ENCODE results near the gene ATRAID. TPM values are rescaled to one million over a fixed set of nuclear protein-coding genes. Genes with fewer than 3 reads are reported as not detected.

ATRAID gene
- total RNA-seq, 4 donors from 2014 or later = 114 to 197 (median 157) TPM

DNA sequence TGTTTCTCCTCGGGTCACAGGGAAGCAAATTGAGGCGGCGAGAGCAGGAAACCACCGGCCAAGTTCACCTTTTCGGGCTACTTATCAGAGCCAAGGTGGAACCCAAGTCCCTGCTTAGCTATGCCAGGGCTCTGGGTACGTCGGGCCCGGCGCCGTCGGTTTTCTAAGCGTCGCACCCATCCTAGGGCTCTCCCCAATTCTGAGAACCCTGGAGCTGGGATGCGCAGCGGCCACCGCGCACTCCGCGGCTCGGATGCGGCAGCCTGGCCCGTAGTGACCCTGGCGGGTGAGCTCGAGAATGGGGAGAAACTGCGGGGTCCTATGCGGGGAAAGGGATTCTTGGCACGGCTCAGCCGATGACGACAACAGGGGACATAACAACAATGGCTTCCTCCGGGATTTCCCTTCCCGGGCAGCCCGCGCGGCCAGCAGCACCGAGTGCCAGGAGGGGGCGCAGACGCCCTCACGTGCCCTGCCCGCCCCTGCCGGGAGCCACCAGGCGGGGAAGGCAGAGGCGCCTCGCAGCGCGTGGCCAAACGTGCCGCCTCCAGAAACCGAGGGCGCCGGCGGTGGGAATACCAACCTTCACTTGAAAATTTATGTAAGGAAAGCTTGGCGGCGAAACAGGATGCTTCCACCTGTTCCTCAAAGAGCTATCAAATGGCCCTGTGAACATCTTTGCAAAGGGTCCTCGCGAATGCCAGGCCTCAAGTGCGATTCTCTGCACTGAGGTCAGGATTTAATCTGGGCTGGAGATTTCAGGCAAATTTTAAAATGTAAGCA is 53.1 kb downstream of the ATRAID start:
- TF ChIP-seq, protein P1, sequence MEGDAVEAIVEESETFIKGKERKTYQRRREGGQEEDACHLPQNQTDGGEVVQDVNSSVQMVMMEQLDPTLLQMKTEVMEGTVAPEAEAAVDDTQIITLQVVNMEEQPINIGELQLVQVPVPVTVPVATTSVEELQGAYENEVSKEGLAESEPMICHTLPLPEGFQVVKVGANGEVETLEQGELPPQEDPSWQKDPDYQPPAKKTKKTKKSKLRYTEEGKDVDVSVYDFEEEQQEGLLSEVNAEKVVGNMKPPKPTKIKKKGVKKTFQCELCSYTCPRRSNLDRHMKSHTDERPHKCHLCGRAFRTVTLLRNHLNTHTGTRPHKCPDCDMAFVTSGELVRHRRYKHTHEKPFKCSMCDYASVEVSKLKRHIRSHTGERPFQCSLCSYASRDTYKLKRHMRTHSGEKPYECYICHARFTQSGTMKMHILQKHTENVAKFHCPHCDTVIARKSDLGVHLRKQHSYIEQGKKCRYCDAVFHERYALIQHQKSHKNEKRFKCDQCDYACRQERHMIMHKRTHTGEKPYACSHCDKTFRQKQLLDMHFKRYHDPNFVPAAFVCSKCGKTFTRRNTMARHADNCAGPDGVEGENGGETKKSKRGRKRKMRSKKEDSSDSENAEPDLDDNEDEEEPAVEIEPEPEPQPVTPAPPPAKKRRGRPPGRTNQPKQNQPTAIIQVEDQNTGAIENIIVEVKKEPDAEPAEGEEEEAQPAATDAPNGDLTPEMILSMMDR (IDR thresholded peaks at IDR 0.05) = no peak
- DNase-seq (ENCODE audit: low spot score) = peak; percentile 30
- no peak for ATAC-seq (ENCODE audit: low FRiP score)

- ATAC-seq (ENCODE audit: low FRiP score) = no peak
- no peak for DNase-seq (ENCODE audit: low spot score)
- TF ChIP-seq, protein P1 (IDR thresholded peaks at IDR 0.05) = no peak
Observed at GRCh38 chr2:27265536-27265870, 53.7 kb downstream of the ATRAID start.

Other genes starting within 250 kb of the ATRAID start
- 10 to 100 TPM; 11.5 to 24.2 (median 12.3) TPM for gene MAPRE3, start 241.4 kb upstream of the ATRAID start, total RNA-seq
- 10 to 100 TPM; 52.4 to 76.0 (median 64.7) TPM for gene TMEM214, start 179.1 kb upstream of the ATRAID start, total RNA-seq
- 10 to 100 TPM in 2 of 4 donors, 1 to 10 TPM in 2; 6.8 to 14.4 (median 10.3) TPM for gene AGBL5, start 160.4 kb upstream of the ATRAID start, total RNA-seq
- 100 to 1,000 TPM; 221 to 396 (median 282) TPM for gene OST4, start 140.4 kb upstream of the ATRAID start, total RNA-seq
- gene EMILIN1, start 133.4 kb upstream of the ATRAID start, total RNA-seq = 10 to 100 TPM; 27.5 to 62.7 (median 41.2) TPM
- gene KHK, start 125.3 kb upstream of the ATRAID start, total RNA-seq = 1 to 10 TPM; 1.6 to 3.3 (median 2.1) TPM
- gene CGREF1, start 92.9 kb upstream of the ATRAID start, total RNA-seq = 1 to 10 TPM; 1.3 to 9.3 (median 5.5) TPM
- gene ABHD1, start 88.2 kb upstream of the ATRAID start, total RNA-seq = 1 to 10 TPM in 1 of 4 donors, under 1 TPM in 2, not detected in 1; 0.50 to 1.1 (median 0.65) TPM
- gene PREB, start 77.4 kb upstream of the ATRAID start, total RNA-seq = 10 to 100 TPM; 60.7 to 76.5 (median 65.7) TPM
- not detected for gene PRR30, start 72.6 kb upstream of the ATRAID start, total RNA-seq
- under 1 TPM in 2 of 4 donors, not detected in 2; 0.12 to 0.56 TPM for gene TCF23, start 63.0 kb upstream of the ATRAID start, total RNA-seq
- gene SLC5A6, start 227 bp downstream of the ATRAID start, total RNA-seq = 100 to 1,000 TPM in 1 of 4 donors, 10 to 100 TPM in 3; 37.4 to 106 (median 83.6) TPM
- gene CAD, start 5.3 kb downstream of the ATRAID start, total RNA-seq = 10 to 100 TPM; 14.6 to 29.3 (median 24.7) TPM
- gene SLC30A3, start 51.0 kb downstream of the ATRAID start, total RNA-seq = not detected
- gene DNAJC5G, start 63.4 kb downstream of the ATRAID start, total RNA-seq = under 1 TPM in 1 of 4 donors, not detected in 3; 0.79 TPM
- 1 to 10 TPM in 1 of 4 donors, not detected in 3; 2.5 TPM for gene TRIM54, start 70.4 kb downstream of the ATRAID start, total RNA-seq
- gene UCN, start 96.4 kb downstream of the ATRAID start, total RNA-seq = 1 to 10 TPM; 1.4 to 4.9 (median 2.3) TPM
- gene MPV17, start 111.1 kb downstream of the ATRAID start, total RNA-seq = 10 to 100 TPM; 63.0 to 97.8 (median 77.2) TPM
- gene GTF3C2, start 144.7 kb downstream of the ATRAID start, total RNA-seq = 10 to 100 TPM; 24.8 to 76.1 (median 34.8) TPM
- 10 to 100 TPM; 33.4 to 53.0 (median 42.5) TPM for gene EIF2B4, start 158.3 kb downstream of the ATRAID start, total RNA-seq
- gene SNX17, start 158.6 kb downstream of the ATRAID start, total RNA-seq = 100 to 1,000 TPM in 3 of 4 donors, 10 to 100 TPM in 1; 92.6 to 116 (median 105) TPM
- 10 to 100 TPM in 2 of 4 donors, 1 to 10 TPM in 2; 8.2 to 17.2 (median 11.1) TPM for gene ZNF513, start 168.7 kb downstream of the ATRAID start, total RNA-seq
- 10 to 100 TPM; 44.6 to 71.9 (median 60.4) TPM for gene PPM1G, start 197.6 kb downstream of the ATRAID start, total RNA-seq
- 10 to 100 TPM; 65.6 to 75.5 (median 71.8) TPM for gene NRBP1, start 216.6 kb downstream of the ATRAID start, total RNA-seq
- gene KRTCAP3, start 230.3 kb downstream of the ATRAID start, total RNA-seq = 1 to 10 TPM in 2 of 4 donors, under 1 TPM in 1, not detected in 1; 0.75 to 1.8 (median 1.3) TPM

Data from omental fat pad (tissue), 4 donors.